Measurements from ENCODE around the gene NRN1L.

The NRN1L gene

DNA sequence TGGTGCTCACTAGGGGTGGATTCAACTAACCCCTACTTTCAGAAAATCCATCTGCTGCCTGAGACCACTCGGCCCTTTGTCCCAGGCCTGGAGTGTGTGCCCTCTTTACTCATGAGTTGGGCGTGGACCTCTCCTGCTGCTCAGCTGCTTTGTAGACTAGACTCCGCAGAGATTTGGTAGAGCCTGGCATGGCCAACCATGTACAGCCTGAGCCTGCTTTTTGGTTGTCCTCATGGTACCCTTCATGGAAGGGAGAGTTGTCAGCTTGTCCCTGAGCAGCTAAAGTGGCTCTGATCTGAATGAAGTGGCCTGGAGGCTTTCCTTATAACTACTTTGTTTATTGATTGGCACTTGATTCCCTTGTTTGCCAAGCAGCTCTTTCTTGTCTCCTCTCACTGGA, 10.3 kb upstream of the NRN1L start:
- Histone ChIP-seq H3K4me3 (ENCODE audit: low read depth in 1 of 2, low read length in 2 of 2) (peak overlapping the region; percentile 73 to 89), H3K4me1 (ENCODE audit: control insufficient read depth in 1 of 2, insufficient read depth in 2 of 2, low read length in 2 of 2) (peaks cover 15 to 32% of the 10 kb centered on the region in 2 donors), H3K36me3 (ENCODE audit: control insufficient read depth in 1 of 2, insufficient read depth in 2 of 2, low read length in 2 of 2) (peaks cover 44 to 59% of the 10 kb centered on the region in 2 donors), H3K27ac (ENCODE audit: low read length) (no peak overlapping the region), H3K9me3 (ENCODE audit: control insufficient read depth in 1 of 2, low read length in 2 of 2) (no peaks in the 10 kb centered on the region), H3K27me3 (ENCODE audit: low read depth, low read length) (no peaks in the 10 kb centered on the region)

DNA sequence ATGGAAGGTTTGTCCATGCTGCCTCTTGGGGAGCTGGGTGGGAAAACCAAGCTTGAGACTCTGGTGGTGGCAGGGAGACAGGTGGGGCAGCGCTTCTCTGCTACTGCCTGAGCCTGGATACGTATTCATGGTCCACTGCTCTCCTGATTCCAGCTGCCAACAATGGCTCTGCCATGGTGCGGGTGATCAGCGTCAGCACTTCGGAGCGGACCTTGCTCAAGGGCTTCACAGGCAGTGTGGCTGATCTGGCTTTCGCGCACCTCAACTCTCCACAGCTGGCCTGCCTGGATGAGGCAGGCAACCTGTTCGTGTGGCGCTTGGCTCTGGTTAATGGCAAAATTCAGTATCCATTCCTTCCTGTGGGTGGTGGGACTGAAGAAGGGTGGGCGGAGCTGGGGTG, 7.6 kb upstream of the NRN1L start:
- no peak overlapping the region for H3K27ac ChIP-seq (ENCODE audit: low read length)
- H3K9me3 ChIP-seq (ENCODE audit: control insufficient read depth in 1 of 2, low read length in 2 of 2) = no peaks in the 10 kb centered on the region
- peaks cover 15 to 31% of the 10 kb centered on the region in 2 donors for H3K4me1 ChIP-seq (ENCODE audit: control insufficient read depth in 1 of 2, insufficient read depth in 2 of 2, low read length in 2 of 2)
- no peaks in the 10 kb centered on the region for H3K27me3 ChIP-seq (ENCODE audit: low read depth, low read length)
- H3K4me3 ChIP-seq (ENCODE audit: low read depth in 1 of 2, low read length in 2 of 2) = no peak overlapping the region
- H3K36me3 ChIP-seq (ENCODE audit: control insufficient read depth in 1 of 2, insufficient read depth in 2 of 2, low read length in 2 of 2) = peaks cover 60 to 62% of the 10 kb centered on the region in 2 donors

DNA sequence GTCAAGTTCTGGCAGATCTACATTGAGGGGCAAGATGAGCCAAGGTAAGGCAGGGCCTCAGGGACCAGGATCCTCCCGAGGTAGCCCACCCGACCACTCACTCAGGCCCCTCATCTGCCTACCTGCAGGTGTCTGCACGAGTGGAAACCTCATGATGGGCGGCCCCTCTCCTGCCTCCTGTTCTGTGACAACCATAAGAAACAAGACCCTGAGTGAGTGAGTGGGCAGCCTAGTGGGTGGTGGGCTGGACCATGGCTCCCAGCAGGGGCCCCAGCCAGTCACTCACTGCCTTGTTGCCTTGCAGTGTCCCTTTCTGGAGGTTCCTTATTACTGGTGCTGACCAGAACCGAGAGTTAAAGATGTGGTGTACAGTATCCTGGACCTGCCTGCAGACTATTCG, 6.5 kb upstream of the NRN1L start:
- Histone ChIP-seq H3K27me3 (ENCODE audit: low read depth, low read length) (no peaks in the 10 kb centered on the region), H3K4me3 (ENCODE audit: low read depth in 1 of 2, low read length in 2 of 2) (no peak overlapping the region), H3K27ac (ENCODE audit: low read length) (no peak overlapping the region), H3K4me1 (ENCODE audit: control insufficient read depth in 1 of 2, insufficient read depth in 2 of 2, low read length in 2 of 2) (peaks cover 15 to 25% of the 10 kb centered on the region in 2 donors), H3K9me3 (ENCODE audit: control insufficient read depth in 1 of 2, low read length in 2 of 2) (no peaks in the 10 kb centered on the region), H3K36me3 (ENCODE audit: control insufficient read depth in 1 of 2, insufficient read depth in 2 of 2, low read length in 2 of 2) (peaks cover 71 to 73% of the 10 kb centered on the region in 2 donors)

DNA sequence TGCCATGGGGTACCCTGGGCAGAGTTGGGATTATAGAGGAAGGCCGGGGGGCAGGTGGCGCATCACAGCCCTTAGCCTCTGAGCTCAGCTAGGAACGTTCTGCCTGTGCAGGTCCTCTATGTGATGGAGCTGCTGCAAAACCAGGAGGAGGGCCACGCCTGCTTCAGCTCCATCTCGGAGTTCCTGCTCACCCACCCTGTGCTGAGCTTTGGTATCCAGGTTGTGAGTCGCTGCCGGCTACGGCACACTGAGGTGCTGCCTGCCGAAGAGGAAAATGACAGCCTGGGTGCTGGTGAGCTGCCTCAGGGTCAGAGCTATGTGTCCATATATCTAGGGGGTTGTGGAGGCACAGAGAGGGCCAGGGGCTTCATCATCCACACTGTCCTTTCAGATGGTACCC, 5.8 kb upstream of the NRN1L start:
- H3K27ac ChIP-seq (ENCODE audit: low read length) = no peak overlapping the region
- H3K4me1 ChIP-seq (ENCODE audit: control insufficient read depth in 1 of 2, insufficient read depth in 2 of 2, low read length in 2 of 2) = peaks cover 13 to 22% of the 10 kb centered on the region in 2 donors
- no peak overlapping the region for H3K4me3 ChIP-seq (ENCODE audit: low read depth in 1 of 2, low read length in 2 of 2)
- H3K27me3 ChIP-seq (ENCODE audit: low read depth, low read length) = no peaks in the 10 kb centered on the region
- no peaks in the 10 kb centered on the region for H3K9me3 ChIP-seq (ENCODE audit: control insufficient read depth in 1 of 2, low read length in 2 of 2)
- peaks cover 75 to 80% of the 10 kb centered on the region in 2 donors for H3K36me3 ChIP-seq (ENCODE audit: control insufficient read depth in 1 of 2, insufficient read depth in 2 of 2, low read length in 2 of 2)

DNA sequence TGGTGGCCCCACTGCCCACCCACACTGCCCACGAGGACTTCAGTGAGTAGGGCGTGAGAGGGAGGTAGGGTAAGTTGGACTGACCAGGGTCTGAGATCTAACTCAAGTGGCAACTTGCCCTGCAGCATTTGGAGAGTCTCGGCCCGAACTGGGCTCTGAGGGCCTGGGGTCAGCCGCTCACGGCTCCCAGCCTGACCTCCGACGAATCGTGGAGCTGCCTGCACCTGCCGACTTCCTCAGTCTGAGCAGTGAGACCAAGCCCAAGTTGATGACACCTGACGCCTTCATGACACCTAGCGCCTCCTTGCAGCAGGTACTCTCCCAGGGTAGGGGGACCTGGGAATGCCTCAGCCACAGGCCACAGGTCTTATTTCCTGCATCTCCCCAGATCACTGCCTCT, 5.2 kb upstream of the NRN1L start:
- H3K36me3 ChIP-seq (ENCODE audit: control insufficient read depth in 1 of 2, insufficient read depth in 2 of 2, low read length in 2 of 2) = peaks cover 75 to 86% of the 10 kb centered on the region in 2 donors
- H3K9me3 ChIP-seq (ENCODE audit: control insufficient read depth in 1 of 2, low read length in 2 of 2) = no peaks in the 10 kb centered on the region
- H3K4me3 ChIP-seq (ENCODE audit: low read depth in 1 of 2, low read length in 2 of 2) = no peak overlapping the region
- peaks cover 7 to 22% of the 10 kb centered on the region in 2 donors for H3K4me1 ChIP-seq (ENCODE audit: control insufficient read depth in 1 of 2, insufficient read depth in 2 of 2, low read length in 2 of 2)
- no peak overlapping the region for H3K27ac ChIP-seq (ENCODE audit: low read length)
- H3K27me3 ChIP-seq (ENCODE audit: low read depth, low read length) = no peaks in the 10 kb centered on the region

DNA sequence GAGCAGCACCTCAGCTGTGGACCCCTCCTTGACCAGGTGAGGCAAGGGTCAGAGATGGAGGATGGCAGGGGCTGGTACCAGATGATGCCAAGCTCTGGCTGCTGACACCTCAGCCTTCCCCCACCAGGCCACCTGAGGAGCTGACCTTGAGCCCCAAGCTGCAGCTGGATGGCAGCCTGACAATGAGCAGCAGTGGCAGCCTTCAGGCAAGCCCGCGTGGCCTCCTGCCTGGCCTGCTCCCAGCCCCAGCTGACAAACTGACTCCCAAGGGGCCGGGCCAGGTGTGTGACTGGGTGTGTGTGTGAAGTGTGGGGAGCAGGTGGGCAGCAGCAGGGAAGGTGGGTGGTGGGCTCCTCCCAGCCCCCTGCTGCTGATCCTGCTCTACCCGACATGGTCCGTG, 4.7 kb upstream of the NRN1L start:
- H3K9me3 ChIP-seq (ENCODE audit: control insufficient read depth in 1 of 2, low read length in 2 of 2) = no peaks in the 10 kb centered on the region
- H3K27me3 ChIP-seq (ENCODE audit: low read depth, low read length) = no peaks in the 10 kb centered on the region
- peaks cover 6 to 22% of the 10 kb centered on the region in 2 donors for H3K4me1 ChIP-seq (ENCODE audit: control insufficient read depth in 1 of 2, insufficient read depth in 2 of 2, low read length in 2 of 2)
- no peak overlapping the region for H3K27ac ChIP-seq (ENCODE audit: low read length)
- peaks cover 75 to 86% of the 10 kb centered on the region in 2 donors for H3K36me3 ChIP-seq (ENCODE audit: control insufficient read depth in 1 of 2, insufficient read depth in 2 of 2, low read length in 2 of 2)
- H3K4me3 ChIP-seq (ENCODE audit: low read depth in 1 of 2, low read length in 2 of 2) = no peak overlapping the region

DNA sequence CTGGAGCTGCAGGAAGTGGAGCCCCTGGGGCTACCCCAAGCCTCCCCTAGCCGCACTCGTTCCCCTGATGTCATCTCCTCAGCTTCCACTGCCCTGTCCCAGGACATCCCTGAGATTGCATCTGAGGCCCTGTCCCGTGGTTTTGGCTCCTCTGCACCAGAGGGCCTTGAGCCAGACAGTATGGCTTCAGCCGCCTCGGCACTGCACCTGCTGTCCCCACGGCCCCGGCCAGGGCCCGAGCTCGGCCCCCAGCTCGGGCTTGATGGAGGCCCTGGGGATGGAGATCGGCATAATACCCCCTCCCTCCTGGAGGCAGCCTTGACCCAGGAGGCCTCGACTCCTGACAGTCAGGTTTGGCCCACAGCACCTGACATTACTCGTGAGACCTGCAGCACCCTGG, 4.1 kb upstream of the NRN1L start:
- Histone ChIP-seq H3K4me1 (ENCODE audit: control insufficient read depth in 1 of 2, insufficient read depth in 2 of 2, low read length in 2 of 2) (peaks cover 3 to 18% of the 10 kb centered on the region in 2 donors), H3K27me3 (ENCODE audit: low read depth, low read length) (no peaks in the 10 kb centered on the region), H3K4me3 (ENCODE audit: low read depth in 1 of 2, low read length in 2 of 2) (no peak overlapping the region), H3K27ac (ENCODE audit: low read length) (no peak overlapping the region), H3K36me3 (ENCODE audit: control insufficient read depth in 1 of 2, insufficient read depth in 2 of 2, low read length in 2 of 2) (peaks cover 72 to 90% of the 10 kb centered on the region in 2 donors), H3K9me3 (ENCODE audit: control insufficient read depth in 1 of 2, low read length in 2 of 2) (no peaks in the 10 kb centered on the region)

DNA sequence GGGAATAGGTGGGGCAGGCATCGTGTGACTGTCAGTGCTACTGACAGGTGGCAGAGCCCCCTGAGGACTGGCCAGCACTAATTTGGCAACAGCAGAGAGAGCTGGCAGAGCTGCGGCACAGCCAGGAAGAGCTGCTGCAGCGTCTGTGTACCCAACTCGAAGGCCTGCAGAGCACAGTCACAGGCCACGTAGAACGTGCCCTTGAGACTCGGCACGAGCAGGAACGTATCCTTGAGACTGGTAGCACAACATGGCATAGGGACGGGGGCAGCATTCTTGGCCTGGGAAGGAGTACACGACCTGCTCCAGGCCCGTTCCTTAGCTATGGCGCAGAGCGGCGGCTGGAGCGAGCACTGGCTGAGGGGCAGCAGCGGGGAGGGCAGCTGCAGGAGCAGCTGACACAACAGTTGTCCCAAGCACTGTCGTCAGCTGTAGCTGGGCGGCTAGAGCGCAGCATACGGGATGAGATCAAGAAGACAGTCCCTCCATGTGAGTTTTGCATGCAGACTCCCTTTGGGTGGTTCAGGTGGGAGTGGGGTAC, 3.0 kb upstream of the NRN1L start:
- no peak overlapping the region for H3K4me3 ChIP-seq (ENCODE audit: low read depth in 1 of 2, low read length in 2 of 2)
- no peaks in the 10 kb centered on the region for H3K9me3 ChIP-seq (ENCODE audit: control insufficient read depth in 1 of 2, low read length in 2 of 2)
- peaks cover 68 to 91% of the 10 kb centered on the region in 2 donors for H3K36me3 ChIP-seq (ENCODE audit: control insufficient read depth in 1 of 2, insufficient read depth in 2 of 2, low read length in 2 of 2)
- H3K27me3 ChIP-seq (ENCODE audit: low read depth, low read length) = no peaks in the 10 kb centered on the region
- peaks cover 3 to 14% of the 10 kb centered on the region in 2 donors for H3K4me1 ChIP-seq (ENCODE audit: control insufficient read depth in 1 of 2, insufficient read depth in 2 of 2, low read length in 2 of 2)
- no peak overlapping the region for H3K27ac ChIP-seq (ENCODE audit: low read length)

DNA sequence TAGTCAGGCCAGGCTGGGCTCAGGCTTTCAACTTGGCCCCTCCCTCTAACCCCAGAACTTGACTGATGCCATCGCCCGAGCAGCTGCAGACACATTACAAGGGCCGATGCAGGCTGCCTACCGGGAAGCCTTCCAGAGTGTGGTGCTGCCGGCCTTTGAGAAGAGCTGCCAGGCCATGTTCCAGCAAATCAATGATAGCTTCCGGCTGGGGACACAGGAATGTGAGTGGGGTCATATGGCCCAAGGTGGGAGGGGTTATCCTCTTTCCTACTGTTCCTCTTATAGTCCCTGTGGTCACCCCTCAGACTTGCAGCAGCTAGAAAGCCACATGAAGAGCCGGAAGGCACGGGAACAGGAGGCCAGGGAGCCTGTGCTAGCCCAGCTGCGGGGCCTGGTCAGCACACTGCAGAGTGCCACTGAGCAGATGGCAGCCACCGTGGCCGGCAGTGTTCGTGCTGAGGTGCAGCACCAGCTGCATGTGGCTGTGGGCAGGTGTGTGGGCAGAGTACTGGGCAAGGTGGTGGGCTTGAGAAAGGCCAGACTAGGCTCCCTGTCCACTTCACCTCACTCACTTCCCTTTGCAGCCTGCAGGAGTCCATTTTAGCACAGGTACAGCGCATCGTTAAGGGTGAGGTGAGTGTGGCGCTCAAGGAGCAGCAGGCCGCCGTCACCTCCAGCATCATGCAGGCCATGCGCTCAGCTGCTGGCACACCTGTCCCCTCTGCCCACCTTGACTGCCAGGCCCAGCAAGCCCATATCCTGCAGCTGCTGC, 2.1 kb upstream of the NRN1L start:
- Histone ChIP-seq H3K27me3 (ENCODE audit: low read depth, low read length) (no peaks in the 10 kb centered on the region), H3K36me3 (ENCODE audit: control insufficient read depth in 1 of 2, insufficient read depth in 2 of 2, low read length in 2 of 2) (peaks cover 59 to 84% of the 10 kb centered on the region in 2 donors), H3K27ac (ENCODE audit: low read length) (no peak overlapping the region), H3K4me1 (ENCODE audit: control insufficient read depth in 1 of 2, insufficient read depth in 2 of 2, low read length in 2 of 2) (peaks cover 3 to 14% of the 10 kb centered on the region in 2 donors), H3K9me3 (ENCODE audit: control insufficient read depth in 1 of 2, low read length in 2 of 2) (no peaks in the 10 kb centered on the region), H3K4me3 (ENCODE audit: low read depth in 1 of 2, low read length in 2 of 2) (no peak overlapping the region)

DNA sequence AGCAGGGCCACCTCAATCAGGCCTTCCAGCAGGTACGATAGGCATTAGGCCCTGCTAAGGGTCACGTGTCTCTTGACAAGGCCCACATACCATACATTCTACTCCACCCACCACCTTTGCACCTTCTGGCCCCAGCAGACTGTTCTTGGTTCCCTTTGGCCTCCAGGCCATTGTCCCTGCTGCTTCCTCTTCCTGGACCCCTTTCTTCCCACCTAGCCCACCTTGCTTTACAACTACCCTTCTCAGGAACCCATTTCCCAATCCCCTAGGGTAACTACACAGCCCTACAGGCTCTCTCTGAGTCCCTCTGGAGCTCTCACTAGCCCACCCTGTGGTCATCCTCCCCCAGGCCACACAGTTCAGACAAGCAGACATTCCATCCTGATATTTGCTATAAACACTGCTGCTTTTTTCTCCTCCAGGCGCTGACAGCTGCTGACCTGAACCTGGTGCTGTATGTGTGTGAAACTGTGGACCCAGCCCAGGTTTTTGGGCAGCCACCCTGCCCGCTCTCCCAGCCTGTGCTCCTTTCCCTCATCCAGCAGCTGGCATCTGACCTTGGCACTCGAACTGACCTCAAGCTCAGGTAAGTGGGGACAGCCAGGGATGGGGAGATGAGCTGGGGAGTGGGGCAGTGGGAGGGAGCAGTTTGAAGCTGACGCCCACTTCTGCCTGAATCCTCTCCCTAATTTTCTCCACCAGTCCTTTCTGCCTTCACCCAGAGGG, 1.4 kb upstream of the NRN1L start:
- Histone ChIP-seq H3K27me3 (ENCODE audit: low read depth, low read length) (no peaks in the 10 kb centered on the region), H3K36me3 (ENCODE audit: control insufficient read depth in 1 of 2, insufficient read depth in 2 of 2, low read length in 2 of 2) (peaks cover 51 to 77% of the 10 kb centered on the region in 2 donors), H3K4me1 (ENCODE audit: control insufficient read depth in 1 of 2, insufficient read depth in 2 of 2, low read length in 2 of 2) (peaks cover 3 to 14% of the 10 kb centered on the region in 2 donors), H3K9me3 (ENCODE audit: control insufficient read depth in 1 of 2, low read length in 2 of 2) (no peaks in the 10 kb centered on the region), H3K27ac (ENCODE audit: low read length) (no peak overlapping the region), H3K4me3 (ENCODE audit: low read depth in 1 of 2, low read length in 2 of 2) (no peak overlapping the region)

DNA sequence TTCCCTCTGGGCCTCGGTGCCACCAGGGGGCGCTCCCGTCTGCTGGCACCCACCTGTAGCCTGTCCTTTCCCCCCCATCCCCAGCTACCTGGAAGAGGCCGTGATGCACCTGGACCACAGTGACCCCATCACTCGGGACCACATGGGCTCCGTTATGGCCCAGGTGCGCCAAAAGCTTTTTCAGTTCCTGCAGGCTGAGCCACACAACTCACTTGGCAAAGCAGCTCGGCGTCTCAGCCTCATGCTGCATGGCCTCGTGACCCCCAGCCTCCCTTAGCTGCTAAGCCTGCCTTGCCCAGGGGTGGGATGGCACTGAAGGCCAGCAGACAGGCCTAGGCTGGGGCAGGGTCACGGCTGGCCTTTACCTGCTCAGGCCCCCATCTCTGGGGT, 818 bp upstream of the NRN1L start:
- Histone ChIP-seq H3K4me3 (ENCODE audit: low read depth in 1 of 2, low read length in 2 of 2) (no peak overlapping the region), H3K4me1 (ENCODE audit: control insufficient read depth in 1 of 2, insufficient read depth in 2 of 2, low read length in 2 of 2) (peaks cover 3 to 14% of the 10 kb centered on the region in 2 donors), H3K27ac (ENCODE audit: low read length) (no peak overlapping the region), H3K36me3 (ENCODE audit: control insufficient read depth in 1 of 2, insufficient read depth in 2 of 2, low read length in 2 of 2) (peaks cover 46 to 71% of the 10 kb centered on the region in 2 donors), H3K27me3 (ENCODE audit: low read depth, low read length) (no peaks in the 10 kb centered on the region), H3K9me3 (ENCODE audit: control insufficient read depth in 1 of 2, low read length in 2 of 2) (no peaks in the 10 kb centered on the region)
